HepG2 (cell line): ENCODE results near the gene NPPB. TPM values are rescaled to one million over a fixed set of nuclear protein-coding genes. Genes with fewer than 3 reads are reported as not detected.

ENCODE experiments used
- BORCS8-MEF2B ChIP-seq: sonication (generic); formaldehyde crosslinking; IDR thresholded peaks from 2 replicates; pipeline ENCODE4 v1.8.0; 2022; ENCODE audit warnings: mild to moderate bottlenecking, missing genetic modification reagents
- GPBP1L1 ChIP-seq: sonication (generic); formaldehyde crosslinking; IDR thresholded peaks from 2 replicates; pipeline ENCODE4 v1.5.0; 2020; ENCODE audit warnings: mild to moderate bottlenecking, missing genetic modification reagents
- NFATC3 ChIP-seq: sonication (generic); formaldehyde crosslinking; IDR thresholded peaks from 2 replicates; pipeline ENCODE4 v1.5.1; 2020; ENCODE audit warnings: mild to moderate bottlenecking, missing genetic modification reagents
- PITX1 ChIP-seq: sonication (generic); formaldehyde crosslinking; IDR thresholded peaks from 2 replicates; pipeline ENCODE4 v1.5.1; 2020; ENCODE audit warnings: mild to moderate bottlenecking, missing genetic modification reagents
- PLRG1 ChIP-seq: fragments of 450-650 bp; conservative IDR thresholded peaks from 2 replicates; pipeline ENCODE4 v1.6.1; 2016
- PREB ChIP-seq: sonication (generic); formaldehyde crosslinking; IDR thresholded peaks from 2 replicates; pipeline ENCODE4 v1.4.0; 2020; ENCODE audit warnings: missing genetic modification reagents
- ZFP91 ChIP-seq: sonication (generic); formaldehyde crosslinking; IDR thresholded peaks from 2 replicates; pipeline ENCODE4 v1.9.0; 2022; ENCODE audit warnings: missing genetic modification reagents, mild to moderate bottlenecking, borderline replicate concordance
- ZNF234 ChIP-seq: sonication (generic); formaldehyde crosslinking; conservative IDR thresholded peaks from 2 replicates; pipeline ENCODE4 v1.5.1; 2020; ENCODE audit warnings: mild to moderate bottlenecking, missing genetic modification reagents
- polyA plus RNA-seq, 8 experiments: library from polyadenylated mRNA; depleted of rRNA in 3 of 8; stranded (reverse) in 7 of 8; unstranded in 1 of 8; fragments of >200 nt; fragmentation: Illumina TruSeq in 4 of 8; extraction: Trizol in 4 of 8; gene quantifications; 2 replicates each; pipeline versions ENCODE4 v1.2.1 to v1.2.3, GENCODE V29; 2011 to 2016; ENCODE audit warnings: low read depth in 4 of 8, missing spikeins in 1 of 8, mixed read lengths in 1 of 8; ENCODE audit not compliant: insufficient read depth in 1 of 8
- total RNA-seq, 5 experiments: library from RNA; depleted of rRNA; stranded (reverse); fragments of >200 nt; fragmentation: Illumina TruSeq; extraction: Trizol; gene quantifications; 2 replicates each; pipeline ENCODE4 v1.2.3, GENCODE V29; 2016; ENCODE audit warnings: low read depth in 1 of 5
- TF ChIP-seq, protein P1 (sequence below): sonication (generic); formaldehyde crosslinking; IDR thresholded peaks from 2 replicates; pipeline ENCODE4 v1.4.0; 2020; ENCODE audit warnings: mild to moderate bottlenecking, missing genetic modification reagents, borderline replicate concordance
- TF ChIP-seq, protein P2 (sequence below): sonication (generic); IDR thresholded peaks from 2 replicates; pipeline ENCODE4 v1.6.1; 2016; ENCODE audit warnings: low read depth, borderline replicate concordance
- TF ChIP-seq, protein P3 (sequence below): sonication (generic); formaldehyde crosslinking; IDR thresholded peaks from 2 replicates; pipeline ENCODE4 v1.5.1; 2020; ENCODE audit warnings: mild to moderate bottlenecking, missing genetic modification reagents, moderate library complexity
- TF ChIP-seq, protein P4 (sequence below): sonication (generic); formaldehyde crosslinking; IDR thresholded peaks from 2 replicates; pipeline ENCODE4 v1.8.0; 2023; ENCODE audit warnings: mild to moderate bottlenecking, missing genetic modification reagents

The NPPB gene
- total and polyA plus RNA-seq, 2 of the 13 experiments (the other 11 are each of a cell fraction or from before 2014, with no cell fraction given) = 1.9 TPM; not detected in 1

DNA sequence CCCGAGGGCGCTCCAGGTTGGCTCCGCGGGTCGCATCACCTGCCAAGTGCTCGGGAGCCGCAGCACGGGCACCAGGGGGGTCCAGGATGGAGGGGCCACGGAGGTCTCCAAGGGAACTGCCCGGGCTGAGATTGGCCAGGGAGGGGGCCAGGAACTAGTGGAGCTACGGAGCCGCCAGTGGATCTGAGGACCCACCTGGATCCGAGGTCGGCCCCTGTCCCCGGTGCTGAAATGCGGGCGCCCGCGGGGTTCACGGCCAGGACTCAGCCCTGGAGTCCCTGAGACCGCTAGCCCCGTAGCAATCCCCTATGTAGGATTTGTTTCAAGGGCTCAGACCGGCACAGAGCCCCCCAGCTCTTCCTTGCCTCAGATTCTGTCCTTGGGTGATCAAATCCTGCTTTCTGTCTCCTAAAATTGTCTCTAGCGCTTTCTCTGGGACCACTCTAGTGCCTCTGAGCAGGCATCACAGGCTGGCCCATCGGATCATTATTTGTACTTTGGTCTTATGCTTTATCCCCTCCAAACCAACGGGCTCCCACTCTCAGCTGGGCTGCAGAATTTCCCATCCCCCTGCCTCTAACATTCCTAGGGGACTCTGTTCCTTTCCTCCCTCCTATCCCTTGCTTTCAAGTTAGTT lies 40.2 kb upstream of the NPPB start (continued):
- TF ChIP-seq, protein P1, sequence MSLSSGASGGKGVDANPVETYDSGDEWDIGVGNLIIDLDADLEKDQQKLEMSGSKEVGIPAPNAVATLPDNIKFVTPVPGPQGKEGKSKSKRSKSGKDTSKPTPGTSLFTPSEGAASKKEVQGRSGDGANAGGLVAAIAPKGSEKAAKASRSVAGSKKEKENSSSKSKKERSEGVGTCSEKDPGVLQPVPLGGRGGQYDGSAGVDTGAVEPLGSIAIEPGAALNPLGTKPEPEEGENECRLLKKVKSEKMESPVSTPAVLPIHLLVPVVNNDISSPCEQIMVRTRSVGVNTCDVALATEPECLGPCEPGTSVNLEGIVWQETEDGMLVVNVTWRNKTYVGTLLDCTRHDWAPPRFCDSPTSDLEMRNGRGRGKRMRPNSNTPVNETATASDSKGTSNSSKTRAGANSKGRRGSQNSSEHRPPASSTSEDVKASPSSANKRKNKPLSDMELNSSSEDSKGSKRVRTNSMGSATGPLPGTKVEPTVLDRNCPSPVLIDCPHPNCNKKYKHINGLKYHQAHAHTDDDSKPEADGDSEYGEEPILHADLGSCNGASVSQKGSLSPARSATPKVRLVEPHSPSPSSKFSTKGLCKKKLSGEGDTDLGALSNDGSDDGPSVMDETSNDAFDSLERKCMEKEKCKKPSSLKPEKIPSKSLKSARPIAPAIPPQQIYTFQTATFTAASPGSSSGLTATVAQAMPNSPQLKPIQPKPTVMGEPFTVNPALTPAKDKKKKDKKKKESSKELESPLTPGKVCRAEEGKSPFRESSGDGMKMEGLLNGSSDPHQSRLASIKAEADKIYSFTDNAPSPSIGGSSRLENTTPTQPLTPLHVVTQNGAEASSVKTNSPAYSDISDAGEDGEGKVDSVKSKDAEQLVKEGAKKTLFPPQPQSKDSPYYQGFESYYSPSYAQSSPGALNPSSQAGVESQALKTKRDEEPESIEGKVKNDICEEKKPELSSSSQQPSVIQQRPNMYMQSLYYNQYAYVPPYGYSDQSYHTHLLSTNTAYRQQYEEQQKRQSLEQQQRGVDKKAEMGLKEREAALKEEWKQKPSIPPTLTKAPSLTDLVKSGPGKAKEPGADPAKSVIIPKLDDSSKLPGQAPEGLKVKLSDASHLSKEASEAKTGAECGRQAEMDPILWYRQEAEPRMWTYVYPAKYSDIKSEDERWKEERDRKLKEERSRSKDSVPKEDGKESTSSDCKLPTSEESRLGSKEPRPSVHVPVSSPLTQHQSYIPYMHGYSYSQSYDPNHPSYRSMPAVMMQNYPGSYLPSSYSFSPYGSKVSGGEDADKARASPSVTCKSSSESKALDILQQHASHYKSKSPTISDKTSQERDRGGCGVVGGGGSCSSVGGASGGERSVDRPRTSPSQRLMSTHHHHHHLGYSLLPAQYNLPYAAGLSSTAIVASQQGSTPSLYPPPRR (CRISPR knock-in tag) = no peak
- no peak for TF ChIP-seq PLRG1
- 0 out of 2 replicates have a peak, but pooled peaks have one; percentile 14 for TF ChIP-seq PITX1 (CRISPR knock-in tag)
- TF ChIP-seq, protein P2, sequence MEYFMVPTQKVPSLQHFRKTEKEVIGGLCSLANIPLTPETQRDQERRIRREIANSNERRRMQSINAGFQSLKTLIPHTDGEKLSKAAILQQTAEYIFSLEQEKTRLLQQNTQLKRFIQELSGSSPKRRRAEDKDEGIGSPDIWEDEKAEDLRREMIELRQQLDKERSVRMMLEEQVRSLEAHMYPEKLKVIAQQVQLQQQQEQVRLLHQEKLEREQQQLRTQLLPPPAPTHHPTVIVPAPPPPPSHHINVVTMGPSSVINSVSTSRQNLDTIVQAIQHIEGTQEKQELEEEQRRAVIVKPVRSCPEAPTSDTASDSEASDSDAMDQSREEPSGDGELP = no peak
- peak; percentile 18; the same call in 1 of the 2 replicates for TF ChIP-seq ZFP91 (CRISPR knock-in tag)
- TF ChIP-seq PREB = no peak
- TF ChIP-seq NFATC3 = no peak
- TF ChIP-seq, protein P3, sequence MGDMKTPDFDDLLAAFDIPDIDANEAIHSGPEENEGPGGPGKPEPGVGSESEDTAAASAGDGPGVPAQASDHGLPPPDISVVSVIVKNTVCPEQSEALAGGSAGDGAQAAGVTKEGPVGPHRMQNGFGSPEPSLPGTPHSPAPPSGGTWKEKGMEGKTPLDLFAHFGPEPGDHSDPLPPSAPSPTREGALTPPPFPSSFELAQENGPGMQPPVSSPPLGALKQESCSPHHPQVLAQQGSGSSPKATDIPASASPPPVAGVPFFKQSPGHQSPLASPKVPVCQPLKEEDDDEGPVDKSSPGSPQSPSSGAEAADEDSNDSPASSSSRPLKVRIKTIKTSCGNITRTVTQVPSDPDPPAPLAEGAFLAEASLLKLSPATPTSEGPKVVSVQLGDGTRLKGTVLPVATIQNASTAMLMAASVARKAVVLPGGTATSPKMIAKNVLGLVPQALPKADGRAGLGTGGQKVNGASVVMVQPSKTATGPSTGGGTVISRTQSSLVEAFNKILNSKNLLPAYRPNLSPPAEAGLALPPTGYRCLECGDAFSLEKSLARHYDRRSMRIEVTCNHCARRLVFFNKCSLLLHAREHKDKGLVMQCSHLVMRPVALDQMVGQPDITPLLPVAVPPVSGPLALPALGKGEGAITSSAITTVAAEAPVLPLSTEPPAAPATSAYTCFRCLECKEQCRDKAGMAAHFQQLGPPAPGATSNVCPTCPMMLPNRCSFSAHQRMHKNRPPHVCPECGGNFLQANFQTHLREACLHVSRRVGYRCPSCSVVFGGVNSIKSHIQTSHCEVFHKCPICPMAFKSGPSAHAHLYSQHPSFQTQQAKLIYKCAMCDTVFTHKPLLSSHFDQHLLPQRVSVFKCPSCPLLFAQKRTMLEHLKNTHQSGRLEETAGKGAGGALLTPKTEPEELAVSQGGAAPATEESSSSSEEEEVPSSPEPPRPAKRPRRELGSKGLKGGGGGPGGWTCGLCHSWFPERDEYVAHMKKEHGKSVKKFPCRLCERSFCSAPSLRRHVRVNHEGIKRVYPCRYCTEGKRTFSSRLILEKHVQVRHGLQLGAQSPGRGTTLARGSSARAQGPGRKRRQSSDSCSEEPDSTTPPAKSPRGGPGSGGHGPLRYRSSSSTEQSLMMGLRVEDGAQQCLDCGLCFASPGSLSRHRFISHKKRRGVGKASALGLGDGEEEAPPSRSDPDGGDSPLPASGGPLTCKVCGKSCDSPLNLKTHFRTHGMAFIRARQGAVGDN = peak; percentile 46
- 0 out of 2 replicates have a peak, but pooled peaks have one; percentile 53 for TF ChIP-seq BORCS8-MEF2B (CRISPR knock-in tag)
- no peak for TF ChIP-seq GPBP1L1 (CRISPR knock-in tag)
- TF ChIP-seq ZNF234 (CRISPR knock-in tag) = no peak
- TF ChIP-seq, protein P4, sequence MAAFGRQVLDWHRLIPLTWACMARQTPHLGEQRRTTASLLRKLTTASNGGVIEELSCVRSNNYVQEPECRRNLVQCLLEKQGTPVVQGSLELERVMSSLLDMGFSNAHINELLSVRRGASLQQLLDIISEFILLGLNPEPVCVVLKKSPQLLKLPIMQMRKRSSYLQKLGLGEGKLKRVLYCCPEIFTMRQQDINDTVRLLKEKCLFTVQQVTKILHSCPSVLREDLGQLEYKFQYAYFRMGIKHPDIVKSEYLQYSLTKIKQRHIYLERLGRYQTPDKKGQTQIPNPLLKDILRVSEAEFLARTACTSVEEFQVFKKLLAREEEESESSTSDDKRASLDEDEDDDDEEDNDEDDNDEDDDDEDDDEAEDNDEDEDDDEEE (CRISPR knock-in tag) = 0 out of 2 replicates have a peak, but pooled peaks have one; percentile 25
